HG03045 (cell line): ENCODE data around the gene DTWD2.

Experiments
- ATAC-seq: cut with Tn5 transposase; IDR thresholded peaks from one replicate; pipeline ENCODE4 v1.9.1; 2021; ENCODE audit warnings: mild to moderate bottlenecking, moderate library complexity; ENCODE audit not compliant: unreplicated experiment

Gene DTWD2

GRCh38 chr5:118987988-118988865, at the start of gene DTWD2:
Gene DTWD2, minus strand, starts transcription at chr5:118988547. Its CDS starts 36 bp downstream, at chr5:118988511.
- peak; percentile 96 for ATAC-seq

GRCh38 chr5:119037496-119038215, 49.3 kb upstream of the DTWD2 start:
- no peak for ATAC-seq

GRCh38 chr5:119036101-119036762, 47.9 kb upstream of the DTWD2 start:
- no peak for ATAC-seq

GRCh38 chr5:119033135-119033534, 44.8 kb upstream of the DTWD2 start:
- no peak for ATAC-seq

- ATAC-seq: no peak
Measured at GRCh38 chr5:119032656-119033055, 44.3 kb upstream of the DTWD2 start.

- peak; percentile 45 for ATAC-seq
Measured at GRCh38 chr5:119031905-119032304, 43.6 kb upstream of the DTWD2 start.

- peak; percentile 83 for ATAC-seq
Measured at GRCh38 chr5:119031011-119031886, 42.9 kb upstream of the DTWD2 start.

- no peak for ATAC-seq
Measured at GRCh38 chr5:119028575-119028974, 40.2 kb upstream of the DTWD2 start.

GRCh38 chr5:119022773-119023172, 34.4 kb upstream of the DTWD2 start:
- no peak for ATAC-seq

GRCh38 chr5:119022017-119022745, 33.8 kb upstream of the DTWD2 start:
- no peak for ATAC-seq

GRCh38 chr5:119021149-119021732, 32.9 kb upstream of the DTWD2 start:
- no peak for ATAC-seq

GRCh38 chr5:119019949-119020348, 31.6 kb upstream of the DTWD2 start:
- no peak for ATAC-seq

GRCh38 chr5:119019501-119019900, 31.2 kb upstream of the DTWD2 start:
- ATAC-seq: no peak

- no peak for ATAC-seq
Measured at GRCh38 chr5:119017994-119018393, 29.6 kb upstream of the DTWD2 start.

GRCh38 chr5:119016125-119016774, 27.9 kb upstream of the DTWD2 start:
- ATAC-seq: peak; percentile 60

GRCh38 chr5:119011186-119011585, 22.8 kb upstream of the DTWD2 start:
- no peak for ATAC-seq

GRCh38 chr5:119010206-119010605, 21.9 kb upstream of the DTWD2 start:
- no peak for ATAC-seq

GRCh38 chr5:119009131-119009530, 20.8 kb upstream of the DTWD2 start:
- no peak for ATAC-seq

GRCh38 chr5:118999696-119000095, 11.3 kb upstream of the DTWD2 start:
- no peak for ATAC-seq
